GM18502 (cell line): ENCODE results near the gene ST6GALNAC1.

Experiments
- ATAC-seq: cut with Tn5 transposase; IDR thresholded peaks from one replicate; pipeline ENCODE4 v1.9.1; 2021; ENCODE audit warnings: mild to moderate bottlenecking; ENCODE audit not compliant: unreplicated experiment, poor library complexity

ST6GALNAC1 gene

DNA sequence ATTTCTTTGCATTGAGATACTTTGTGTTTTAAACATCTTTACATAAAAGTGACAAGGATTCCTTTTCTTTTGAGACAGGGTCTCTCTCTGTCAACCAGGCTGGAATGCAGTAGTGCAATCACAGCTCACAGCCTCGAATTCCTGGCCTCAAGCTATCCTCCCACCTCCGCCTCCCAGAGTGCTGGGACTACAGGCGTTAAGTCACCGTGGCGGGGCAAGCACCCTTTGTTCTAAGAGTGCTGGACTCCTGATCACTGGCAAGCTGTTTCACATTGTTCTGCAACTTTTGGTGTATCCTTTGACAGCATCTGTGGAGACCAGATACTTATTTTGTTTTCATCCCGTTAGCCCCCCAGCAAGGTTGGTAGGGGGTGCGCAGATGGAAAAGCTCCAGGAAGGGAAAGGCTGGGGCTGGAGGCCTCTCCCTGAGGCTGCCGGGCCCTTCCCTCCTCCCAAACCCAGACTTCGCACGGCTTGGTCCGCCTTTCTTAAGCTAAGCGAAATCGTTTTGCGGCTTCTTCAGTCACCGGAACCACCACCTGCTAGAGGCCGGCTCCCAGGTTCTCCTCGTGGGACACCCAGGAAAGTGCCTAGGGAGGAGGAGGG is 59.0 kb downstream of the ST6GALNAC1 start:
- ATAC-seq: no peak

DNA sequence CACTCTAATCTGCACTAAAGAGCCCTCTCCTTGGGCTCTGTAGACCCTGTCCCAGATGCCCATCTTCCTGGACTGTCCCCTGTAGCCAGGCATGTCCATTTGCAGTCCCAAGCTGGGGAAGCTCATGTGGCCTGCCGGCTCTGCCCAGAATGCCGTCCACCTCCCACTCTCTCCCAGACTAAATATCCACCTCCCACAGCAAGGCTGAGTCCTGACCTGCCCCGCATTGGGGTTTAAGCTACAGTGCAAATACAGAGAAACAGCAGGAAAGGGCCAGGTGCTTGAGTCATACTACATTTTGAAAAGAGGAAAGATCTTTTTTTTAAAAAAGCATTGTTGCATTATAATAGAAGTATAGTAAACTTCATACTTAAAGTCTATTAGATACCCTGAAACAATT is 60.9 kb downstream of the ST6GALNAC1 start:
- no peak for ATAC-seq

DNA sequence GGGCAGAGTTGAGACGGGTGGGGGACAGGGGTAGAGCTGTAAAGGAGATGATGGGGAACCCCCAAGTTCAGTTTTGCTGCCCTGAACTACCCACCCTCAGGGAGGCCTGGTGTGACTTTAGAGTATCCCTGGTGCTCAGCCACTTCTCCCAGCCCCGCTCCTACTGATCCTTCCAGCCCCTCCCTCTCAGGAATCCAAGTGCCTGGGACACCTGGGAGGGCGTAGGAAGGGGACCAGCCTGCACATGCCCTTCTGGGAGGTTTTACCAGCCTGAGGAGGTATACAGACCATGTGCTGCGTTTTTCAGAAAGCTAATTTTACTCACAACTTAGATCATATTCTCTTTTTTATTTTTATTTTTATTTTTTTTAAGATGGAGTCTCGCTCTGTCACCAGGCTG is 62.0 kb downstream of the ST6GALNAC1 start:
- ATAC-seq: no peak

DNA sequence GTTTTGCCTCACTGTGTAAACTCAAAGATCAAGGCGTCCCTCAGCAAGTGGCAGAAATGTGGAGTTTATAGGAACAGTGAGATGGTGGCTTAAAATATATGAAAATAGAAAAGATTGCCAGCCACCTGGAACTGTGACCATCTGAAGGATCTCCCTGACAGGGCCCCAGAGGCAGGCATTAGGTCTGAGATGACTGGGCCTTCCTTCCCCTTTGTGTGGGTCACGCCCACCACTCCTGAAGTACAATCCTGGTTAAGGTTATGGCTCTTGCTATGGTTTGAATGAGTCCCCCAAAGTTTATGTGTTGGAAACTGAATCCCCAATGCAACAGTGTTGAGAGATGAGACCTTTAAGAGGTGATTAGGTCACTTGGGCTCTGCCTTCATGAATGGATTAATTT is 64.3 kb downstream of the ST6GALNAC1 start:
- ATAC-seq: no peak

DNA sequence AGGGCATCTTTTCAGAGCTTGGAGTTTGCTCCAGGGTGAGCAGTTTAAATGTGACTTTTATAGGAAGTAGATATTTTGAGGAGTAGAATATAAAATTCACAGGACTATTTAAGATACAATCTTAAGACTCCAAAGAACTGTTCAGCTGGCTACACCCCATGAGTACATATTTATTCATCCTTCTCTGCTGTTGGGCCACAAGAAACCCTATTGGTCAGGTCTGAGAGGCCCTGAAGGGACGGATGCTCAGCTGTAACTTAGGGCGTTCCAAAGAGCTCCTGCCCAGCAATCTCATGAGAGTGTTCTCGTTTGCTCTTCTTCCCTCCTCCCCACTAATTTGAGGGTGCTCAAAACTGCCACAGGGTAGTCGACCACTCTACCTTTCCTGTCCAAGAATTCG is 65.2 kb downstream of the ST6GALNAC1 start:
- no peak for ATAC-seq

DNA sequence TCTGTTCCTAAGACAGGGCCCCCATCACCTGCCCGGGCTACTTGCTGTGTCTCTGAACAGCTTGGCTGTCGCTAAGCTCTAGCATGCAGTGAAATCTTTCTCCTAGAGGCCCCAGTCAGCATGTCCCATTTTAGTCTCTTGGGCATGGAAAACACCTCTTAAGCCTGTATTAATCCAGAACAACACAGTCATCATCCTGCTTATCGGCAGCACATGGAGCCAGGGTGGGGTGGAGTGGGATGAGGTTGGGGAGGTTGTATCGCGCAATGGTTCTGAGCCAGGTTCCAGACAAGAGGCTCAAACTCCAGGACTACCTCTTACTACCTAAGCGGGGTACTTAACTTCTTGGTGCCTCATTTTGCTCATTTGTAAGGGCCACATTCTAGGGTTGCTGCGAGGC is 65.7 kb downstream of the ST6GALNAC1 start:
- no peak for ATAC-seq

DNA sequence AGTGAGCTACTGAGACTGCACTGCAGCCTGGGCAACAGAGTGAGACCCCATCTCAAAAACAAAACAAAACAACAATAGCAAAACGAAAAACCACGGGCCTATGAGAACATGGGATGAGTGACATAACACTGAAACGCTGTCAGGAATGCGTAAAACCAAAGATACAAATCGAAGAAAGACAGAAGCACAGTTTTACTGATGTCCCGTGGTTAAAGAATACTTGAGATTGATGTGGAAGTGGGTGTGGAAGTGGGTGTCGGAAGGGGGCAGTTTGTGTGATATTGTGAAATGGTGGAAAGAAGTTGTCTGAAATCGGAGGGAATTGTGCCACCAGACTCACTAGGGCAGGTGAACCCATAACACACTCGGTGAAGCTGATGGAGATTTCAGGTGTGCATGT is 67.4 kb downstream of the ST6GALNAC1 start:
- no peak for ATAC-seq

DNA sequence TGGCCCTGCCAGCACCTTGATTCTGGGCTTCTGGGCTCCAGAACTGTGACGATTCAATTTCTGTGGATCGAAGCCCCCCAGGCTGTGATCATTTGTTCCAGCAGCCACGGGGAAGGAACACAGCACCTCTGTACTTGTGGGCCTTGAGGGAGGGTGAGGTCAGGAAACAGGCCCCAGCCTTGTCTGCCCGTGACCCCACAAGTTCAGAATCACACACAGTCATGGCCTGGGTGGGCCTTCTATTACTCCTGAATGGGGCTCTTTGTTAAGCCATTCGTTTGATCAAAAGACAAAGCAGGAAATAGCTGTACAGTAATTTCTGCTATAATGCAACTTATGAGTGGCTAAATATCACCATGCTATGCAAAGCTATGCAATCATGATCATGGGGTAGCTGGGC is 68.0 kb downstream of the ST6GALNAC1 start:
- ATAC-seq: no peak
